NCI-H446 treated with DMSO at 0.1 percent for 48 hours (cell line): ENCODE results near the gene SLC4A9.

Experiments
- DNase-seq: peaks from one replicate; lab custom pipeline; 2025; lab: John Stamatoyannopoulos, UW

The SLC4A9 gene

DNA sequence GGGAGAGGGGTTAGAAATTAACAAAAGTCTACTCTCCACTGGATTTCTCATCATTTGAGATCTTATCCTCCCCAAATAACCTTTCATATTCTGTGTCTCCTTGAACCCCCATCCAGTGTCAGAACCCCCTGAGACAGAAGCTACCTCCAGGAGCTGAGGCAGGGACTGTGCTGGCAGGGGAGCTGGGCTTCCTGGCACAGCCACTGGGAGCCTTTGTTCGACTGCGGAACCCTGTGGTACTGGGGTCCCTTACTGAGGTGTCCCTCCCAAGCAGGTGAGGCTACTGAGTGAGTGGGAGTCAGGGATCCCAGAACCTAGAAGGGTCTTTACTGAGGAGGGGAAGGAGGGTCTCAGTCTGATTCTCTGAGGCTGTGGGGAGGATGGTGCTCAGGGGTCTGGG, 1.9 kb downstream of the SLC4A9 start:
- DNase-seq, result no peak

DNA sequence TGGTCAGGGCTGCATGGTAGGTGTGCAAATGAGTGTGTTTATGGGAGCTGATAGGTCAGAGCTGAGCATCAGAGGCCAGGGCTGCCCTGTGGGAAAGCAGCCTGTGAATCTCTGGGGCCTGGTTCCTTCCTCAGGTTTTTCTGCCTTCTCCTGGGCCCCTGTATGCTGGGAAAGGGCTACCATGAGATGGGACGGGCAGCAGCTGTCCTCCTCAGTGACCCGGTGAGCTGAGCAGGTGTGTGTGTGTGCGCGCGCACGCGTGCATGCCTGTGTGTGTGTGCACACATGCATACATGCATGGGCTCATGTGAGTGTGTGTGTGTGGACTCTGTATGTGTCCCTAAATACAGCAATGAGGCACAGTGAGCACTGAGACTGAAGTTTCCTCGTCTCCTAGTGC, 2.3 kb downstream of the SLC4A9 start:
- no peak for DNase-seq

DNA sequence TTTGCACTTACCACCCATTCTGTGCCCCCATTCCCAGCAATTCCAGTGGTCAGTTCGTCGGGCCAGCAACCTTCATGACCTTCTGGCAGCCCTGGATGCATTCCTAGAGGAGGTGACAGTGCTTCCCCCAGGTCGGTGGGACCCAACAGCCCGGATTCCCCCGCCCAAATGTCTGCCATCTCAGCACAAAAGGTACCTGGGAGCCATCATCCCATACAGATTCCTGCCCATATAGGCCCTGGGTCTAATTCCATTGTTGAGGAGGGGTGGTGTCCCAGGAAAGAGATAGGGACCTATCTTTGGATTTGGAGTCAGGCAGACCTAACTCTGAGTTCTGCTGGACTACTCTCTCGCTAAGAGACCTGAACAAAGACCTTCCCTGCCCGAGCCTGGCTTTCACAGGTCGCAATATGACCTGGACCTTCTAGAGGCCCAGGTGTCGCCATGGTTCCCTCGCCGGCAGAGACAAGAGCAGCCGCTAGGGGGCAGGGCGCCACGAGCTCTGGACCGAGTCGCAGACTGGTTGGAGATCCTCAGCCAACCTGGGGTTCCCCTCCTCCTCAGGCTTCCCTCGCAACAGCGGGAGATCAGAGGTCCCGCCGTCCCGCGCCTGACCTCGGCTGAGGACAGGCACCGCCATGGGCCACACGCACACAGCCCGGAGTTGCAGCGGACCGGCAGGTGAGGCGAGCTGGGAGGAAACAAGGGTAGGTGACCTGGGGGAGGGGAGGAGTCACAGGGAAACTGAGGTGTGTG, 3.1 kb downstream of the SLC4A9 start:
- no peak for DNase-seq

GRCh38 chr5:140363631-140364471, 3.9 kb downstream of the SLC4A9 start:
- DNase-seq, result no peak

DNA sequence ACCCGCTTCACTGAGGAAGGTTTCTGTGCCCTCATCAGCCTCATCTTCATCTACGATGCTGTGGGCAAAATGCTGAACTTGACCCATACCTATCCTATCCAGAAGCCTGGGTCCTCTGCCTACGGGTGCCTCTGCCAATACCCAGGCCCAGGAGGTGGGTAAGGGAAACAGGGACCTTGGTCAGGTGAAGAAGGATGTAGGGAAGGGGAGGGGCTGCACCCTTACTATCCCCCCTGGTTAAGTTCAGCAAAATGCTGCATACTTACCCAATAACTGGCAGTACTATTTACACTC, 4.4 kb downstream of the SLC4A9 start:
- DNase-seq, result no peak

DNA sequence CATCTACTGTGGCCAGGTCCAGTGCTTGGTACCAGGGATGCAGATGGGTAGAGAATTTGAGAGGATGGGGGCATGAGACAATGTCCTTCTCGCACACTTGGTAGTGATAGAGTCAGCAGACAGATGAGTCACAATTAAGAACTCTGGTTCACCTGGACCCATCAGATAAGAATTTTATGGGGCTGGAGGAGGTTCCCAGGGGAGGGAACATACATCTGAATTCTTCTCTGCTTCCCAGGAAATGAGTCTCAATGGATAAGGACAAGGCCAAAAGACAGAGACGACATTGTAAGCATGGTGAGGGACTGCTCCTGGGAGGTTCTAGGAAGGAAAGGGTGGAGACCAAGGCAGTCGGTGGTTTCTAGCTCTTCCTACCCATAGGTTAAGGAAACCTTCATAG, 5.3 kb downstream of the SLC4A9 start:
- DNase-seq, result no peak

DNA sequence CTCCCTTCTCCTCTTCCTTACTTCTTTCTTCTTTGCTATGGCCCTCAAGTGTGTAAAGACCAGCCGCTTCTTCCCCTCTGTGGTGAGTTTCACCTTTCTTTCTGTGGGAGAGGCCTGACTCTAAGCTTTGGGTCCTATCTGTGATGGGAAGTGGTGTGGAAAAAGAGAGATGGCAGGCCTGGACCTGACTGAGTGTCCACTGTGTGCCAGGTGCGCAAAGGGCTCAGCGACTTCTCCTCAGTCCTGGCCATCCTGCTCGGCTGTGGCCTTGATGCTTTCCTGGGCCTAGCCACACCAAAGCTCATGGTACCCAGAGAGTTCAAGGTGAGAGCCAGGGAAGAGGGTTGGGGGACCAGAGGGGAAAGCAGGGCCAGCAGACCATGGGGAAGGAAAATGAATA, 5.9 kb downstream of the SLC4A9 start:
- DNase-seq, result no peak

GRCh38 chr5:140366589-140367255, 6.7 kb downstream of the SLC4A9 start:
- DNase-seq, result no peak

DNA sequence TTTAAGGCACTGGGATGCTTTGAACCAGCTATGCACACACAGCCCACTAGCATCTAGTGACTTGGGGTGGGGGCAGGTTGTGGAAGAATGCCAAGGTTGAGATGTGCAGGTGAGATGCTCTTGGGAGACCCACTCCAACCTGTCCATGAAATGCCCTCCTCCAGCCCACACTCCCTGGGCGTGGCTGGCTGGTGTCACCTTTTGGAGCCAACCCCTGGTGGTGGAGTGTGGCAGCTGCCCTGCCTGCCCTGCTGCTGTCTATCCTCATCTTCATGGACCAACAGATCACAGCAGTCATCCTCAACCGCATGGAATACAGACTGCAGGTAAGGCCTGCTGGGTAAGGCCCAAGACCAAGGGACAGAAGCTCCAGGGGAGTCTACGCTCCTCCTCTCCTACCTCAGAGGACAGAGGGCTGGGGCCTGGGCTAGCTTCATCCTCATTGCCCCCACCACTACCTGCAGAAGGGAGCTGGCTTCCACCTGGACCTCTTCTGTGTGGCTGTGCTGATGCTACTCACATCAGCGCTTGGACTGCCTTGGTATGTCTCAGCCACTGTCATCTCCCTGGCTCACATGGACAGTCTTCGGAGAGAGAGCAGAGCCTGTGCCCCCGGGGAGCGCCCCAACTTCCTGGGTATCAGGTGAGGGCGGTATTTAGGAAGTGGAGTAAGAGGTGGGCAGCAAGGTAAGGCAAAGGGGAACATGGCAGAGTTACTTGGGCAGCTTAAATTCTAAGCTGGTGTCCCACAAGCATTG, 7.4 kb downstream of the SLC4A9 start:
- DNase-seq, result no peak

DNA sequence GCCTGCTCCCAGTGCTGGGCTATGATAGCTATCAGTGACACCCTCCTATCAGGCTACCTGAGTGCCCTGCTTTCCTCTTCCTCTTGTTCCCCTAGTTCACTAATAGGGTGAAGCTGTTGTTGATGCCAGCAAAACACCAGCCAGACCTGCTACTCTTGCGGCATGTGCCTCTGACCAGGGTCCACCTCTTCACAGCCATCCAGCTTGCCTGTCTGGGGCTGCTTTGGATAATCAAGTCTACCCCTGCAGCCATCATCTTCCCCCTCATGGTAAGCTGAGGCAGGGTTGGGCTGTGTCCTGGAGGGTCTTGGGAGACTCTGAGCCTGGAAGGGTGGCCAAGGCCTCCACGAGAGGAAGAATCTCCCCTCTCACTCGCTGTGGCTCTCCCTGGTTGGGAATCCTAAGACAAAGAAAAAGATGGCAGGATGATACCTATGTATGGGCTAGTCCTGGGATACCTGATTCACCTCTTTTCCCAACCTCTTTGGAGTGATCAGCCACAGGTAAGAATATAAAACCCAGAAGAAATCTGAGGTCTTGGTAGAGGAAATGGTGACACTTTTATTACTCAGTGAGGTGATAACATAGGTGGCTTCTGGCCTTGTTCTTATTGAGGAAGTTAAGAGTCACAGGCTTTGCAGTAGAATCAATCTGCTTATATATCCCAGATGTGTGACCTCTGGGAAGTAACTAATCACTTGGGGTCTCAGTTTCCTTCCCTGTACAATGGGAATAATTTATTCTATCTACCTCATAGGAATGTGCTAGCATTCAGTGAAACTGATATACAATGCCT, 11.6 kb downstream of the SLC4A9 start:
- no peak for DNase-seq

GRCh38 chr5:140372971-140373487, 13.0 kb downstream of the SLC4A9 start:
- DNase-seq, result peak; percentile 35

- no peak for DNase-seq
Observed at GRCh38 chr5:140381351-140381750, 21.4 kb downstream of the SLC4A9 start.

DNA sequence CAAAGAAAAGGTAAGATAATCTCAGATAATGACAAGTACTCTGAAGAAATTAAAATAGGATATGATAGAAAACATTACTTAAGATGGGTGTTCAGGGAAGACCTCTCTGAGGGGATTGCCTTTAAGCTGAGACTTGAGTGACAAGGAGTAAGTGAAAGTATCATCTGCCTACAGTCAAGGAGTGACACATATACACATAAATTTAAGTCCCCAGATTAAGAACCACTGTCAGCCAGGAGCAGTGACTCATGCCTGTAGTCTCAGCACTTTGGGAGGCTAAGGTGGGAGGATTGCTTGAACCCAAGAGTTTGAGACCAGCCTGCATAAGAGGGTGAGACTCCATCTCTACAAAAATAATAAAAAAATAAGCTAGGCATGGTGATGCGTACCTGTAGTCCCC, 22.0 kb downstream of the SLC4A9 start:
- no peak for DNase-seq

GRCh38 chr5:140382866-140383265, 22.9 kb downstream of the SLC4A9 start:
- no peak for DNase-seq

DNA sequence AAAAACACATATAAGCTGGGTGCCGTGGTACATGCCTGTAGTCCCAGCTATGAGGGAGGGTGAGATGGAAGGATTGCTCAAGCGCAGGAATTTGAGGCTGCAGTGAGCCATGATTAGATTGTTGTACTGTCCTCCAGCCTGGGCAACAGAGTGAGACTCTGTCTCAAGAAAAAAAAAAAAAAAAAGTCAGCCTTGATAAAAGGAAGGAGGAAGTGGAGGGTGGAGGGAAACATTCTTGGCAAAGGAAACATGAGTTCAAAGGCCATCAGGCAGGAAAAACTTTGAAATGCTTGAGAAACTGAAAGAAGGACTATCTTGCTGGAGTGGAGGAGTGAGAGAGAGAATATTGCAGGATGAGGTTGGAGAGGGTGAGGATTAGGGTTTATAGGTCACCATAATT, 23.3 kb downstream of the SLC4A9 start:
- DNase-seq, result no peak

GRCh38 chr5:140388052-140388451, 28.1 kb downstream of the SLC4A9 start:
- no peak for DNase-seq

DNA sequence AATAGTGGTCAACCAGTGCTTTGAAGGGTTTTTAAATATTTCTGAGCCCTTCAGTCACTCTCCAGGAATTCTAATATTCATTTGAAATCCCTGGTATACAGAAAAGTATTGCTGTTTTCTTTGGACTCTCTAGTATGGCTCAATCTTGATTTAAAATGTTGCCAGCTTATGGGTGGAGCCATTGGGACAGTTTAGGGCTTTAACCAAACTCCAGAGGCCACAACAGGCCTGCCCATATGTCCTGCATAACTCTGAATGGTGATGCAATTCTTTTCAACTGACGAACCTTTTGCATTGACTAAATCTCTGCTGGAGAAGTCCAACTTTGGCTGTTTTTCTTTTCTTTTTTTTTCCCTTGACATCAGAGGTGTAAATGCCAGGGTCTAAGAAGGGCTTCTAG, 31.3 kb downstream of the SLC4A9 start:
- DNase-seq, result no peak

DNA sequence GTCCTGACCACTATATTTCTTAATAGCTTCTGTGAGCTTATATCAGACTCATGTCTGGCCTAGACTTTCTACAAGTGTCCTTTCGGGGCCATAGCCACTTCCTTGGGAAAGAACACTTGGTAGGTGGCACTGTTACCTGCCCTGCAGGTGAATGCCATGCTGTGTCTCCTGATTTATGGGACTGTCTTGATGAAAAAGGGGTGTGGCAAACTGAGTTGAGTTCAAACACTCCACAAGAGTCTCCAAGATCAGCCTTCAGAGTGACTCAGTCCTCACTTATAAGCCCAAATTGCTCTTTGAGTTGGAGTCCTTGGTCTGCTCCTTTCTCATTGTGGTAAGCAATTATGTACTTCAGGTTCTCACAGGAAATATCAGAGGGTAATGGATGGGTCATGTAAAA, 31.7 kb downstream of the SLC4A9 start:
- no peak for DNase-seq

DNA sequence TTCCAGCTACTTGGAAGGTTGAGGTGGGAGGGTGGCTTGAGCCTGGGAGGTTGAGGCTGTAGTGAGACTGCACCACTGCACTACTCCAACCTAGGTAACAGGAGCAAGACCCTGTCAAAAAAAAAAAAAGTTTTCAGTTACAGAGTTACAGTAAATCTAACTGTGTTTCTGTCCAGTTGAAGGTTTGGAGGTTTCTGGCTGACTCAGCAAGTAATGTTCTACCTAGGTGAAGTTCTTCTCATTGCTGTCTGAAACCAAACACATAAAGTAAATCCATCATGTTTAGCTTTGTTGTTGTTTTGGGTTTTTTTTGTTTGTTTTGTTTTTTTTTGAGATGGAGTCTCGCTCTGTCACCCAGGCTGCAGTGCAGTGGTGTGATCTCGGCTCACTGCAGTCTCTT, 33.7 kb downstream of the SLC4A9 start:
- DNase-seq, result no peak

GRCh38 chr5:140398379-140398811, 38.4 kb downstream of the SLC4A9 start:
- no peak for DNase-seq

DNA sequence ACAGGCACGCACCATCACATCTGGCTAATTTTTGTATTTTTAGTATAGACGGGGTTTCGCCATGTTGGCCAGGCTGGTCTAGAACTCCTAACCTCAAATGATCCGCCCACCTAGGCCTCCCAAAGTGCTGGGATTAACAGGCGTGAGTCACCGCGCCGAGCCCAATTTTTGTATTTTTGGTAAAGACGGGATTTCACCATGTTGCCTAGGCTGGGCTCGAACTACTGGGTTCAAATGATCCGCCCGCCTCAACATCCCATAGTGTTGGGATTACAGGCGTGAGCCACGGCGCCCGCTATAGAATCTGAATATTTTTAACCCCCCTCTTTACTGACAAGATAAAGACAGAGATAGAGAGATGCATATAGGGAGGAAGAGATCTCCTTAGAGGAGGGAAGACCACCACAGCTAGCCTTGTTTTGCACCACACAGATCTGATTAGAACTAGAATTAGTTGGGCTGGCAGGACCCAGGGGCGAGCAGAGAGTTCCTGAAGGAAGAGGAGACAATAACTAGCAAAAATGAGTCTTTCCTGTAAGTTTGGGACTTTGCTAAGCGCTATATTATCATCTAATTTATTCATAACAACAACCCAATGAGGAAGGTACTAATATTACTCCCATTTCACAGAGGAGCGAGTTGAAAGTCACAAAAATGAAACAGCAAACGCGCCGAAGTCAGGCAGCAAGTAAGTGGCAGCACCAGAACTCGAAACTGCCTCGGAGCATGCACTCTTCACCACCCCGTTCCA, 40.2 kb downstream of the SLC4A9 start:
- no peak for DNase-seq
